Measurements from ENCODE around the gene TENM3. TPM values are rescaled to one million over a fixed set of nuclear protein-coding genes. Genes with fewer than 3 reads are reported as not detected.
A peak's percentile ranks its signal among the peaks of the same experiment; 100 is the strongest.

The TENM3 gene
- total RNA-seq, 1 donor from 2014 or later = 40.4 TPM

DNA sequence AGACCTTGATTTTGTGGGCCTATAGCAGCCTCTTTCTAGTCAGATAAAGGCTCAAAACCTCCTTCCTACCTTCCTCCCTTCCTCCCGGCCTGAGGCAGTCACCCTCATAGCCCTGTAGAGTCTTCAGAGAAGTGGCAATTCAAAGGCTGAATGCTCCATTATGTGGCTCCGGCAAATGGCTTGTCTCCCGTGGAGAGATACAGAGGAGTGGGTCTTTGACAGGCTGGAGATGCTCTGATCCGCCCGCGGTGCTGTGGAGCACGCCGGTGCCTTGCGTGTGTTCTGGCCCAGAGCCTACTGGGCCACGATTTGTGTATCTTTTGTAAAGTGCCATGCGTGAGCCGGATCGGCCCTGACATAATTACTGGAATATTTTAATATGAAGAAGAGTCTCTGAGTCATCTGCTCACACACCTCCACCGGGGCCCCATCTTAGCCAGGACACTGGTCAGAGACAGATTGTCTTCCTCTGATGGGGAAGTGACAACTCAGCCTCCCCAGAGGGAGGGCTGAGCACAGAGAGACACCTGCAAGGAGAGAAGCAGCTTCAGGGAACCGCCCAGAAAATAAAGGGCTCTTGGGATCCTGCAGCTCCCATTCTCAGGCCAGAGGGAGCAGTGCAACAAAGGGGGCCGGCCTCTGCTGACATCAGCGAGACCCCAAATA, 585.3 kb downstream of the TENM3 start:
- H3K27me3 Mint-ChIP-seq = peaks cover 25% of the 10 kb centered on the region
- H3K4me3 Mint-ChIP-seq (ENCODE audit: low read depth) = no peak overlapping the region
- TF ChIP-seq, protein P1, sequence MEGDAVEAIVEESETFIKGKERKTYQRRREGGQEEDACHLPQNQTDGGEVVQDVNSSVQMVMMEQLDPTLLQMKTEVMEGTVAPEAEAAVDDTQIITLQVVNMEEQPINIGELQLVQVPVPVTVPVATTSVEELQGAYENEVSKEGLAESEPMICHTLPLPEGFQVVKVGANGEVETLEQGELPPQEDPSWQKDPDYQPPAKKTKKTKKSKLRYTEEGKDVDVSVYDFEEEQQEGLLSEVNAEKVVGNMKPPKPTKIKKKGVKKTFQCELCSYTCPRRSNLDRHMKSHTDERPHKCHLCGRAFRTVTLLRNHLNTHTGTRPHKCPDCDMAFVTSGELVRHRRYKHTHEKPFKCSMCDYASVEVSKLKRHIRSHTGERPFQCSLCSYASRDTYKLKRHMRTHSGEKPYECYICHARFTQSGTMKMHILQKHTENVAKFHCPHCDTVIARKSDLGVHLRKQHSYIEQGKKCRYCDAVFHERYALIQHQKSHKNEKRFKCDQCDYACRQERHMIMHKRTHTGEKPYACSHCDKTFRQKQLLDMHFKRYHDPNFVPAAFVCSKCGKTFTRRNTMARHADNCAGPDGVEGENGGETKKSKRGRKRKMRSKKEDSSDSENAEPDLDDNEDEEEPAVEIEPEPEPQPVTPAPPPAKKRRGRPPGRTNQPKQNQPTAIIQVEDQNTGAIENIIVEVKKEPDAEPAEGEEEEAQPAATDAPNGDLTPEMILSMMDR (IDR thresholded peaks at IDR 0.05; ENCODE audit: unreplicated experiment) = no peak
- H3K36me3 Mint-ChIP-seq (ENCODE audit: insufficient read depth) = no peaks in the 10 kb centered on the region
- H3K27ac Mint-ChIP-seq = no peak overlapping the region
- H3K9me3 Mint-ChIP-seq (ENCODE audit: low read depth) = peaks cover 3% of the 10 kb centered on the region
- H3K4me1 Mint-ChIP-seq (ENCODE audit: low read depth) = peaks cover 5% of the 10 kb centered on the region
- no peak for DNase-seq (ENCODE audit: low spot score, unreplicated experiment)

GRCh38 chr4:182829196-182829595, 586.0 kb downstream of the TENM3 start:
- H3K27me3 Mint-ChIP-seq = peaks cover 25% of the 10 kb centered on the region
- H3K4me3 Mint-ChIP-seq (ENCODE audit: low read depth) = no peak overlapping the region
- H3K27ac Mint-ChIP-seq = peak overlapping the region; percentile 33
- DNase-seq (ENCODE audit: low spot score, unreplicated experiment) = no peak
- peaks cover 5% of the 10 kb centered on the region for H3K4me1 Mint-ChIP-seq (ENCODE audit: low read depth)
- no peaks in the 10 kb centered on the region for H3K36me3 Mint-ChIP-seq (ENCODE audit: insufficient read depth)
- peaks cover 3% of the 10 kb centered on the region for H3K9me3 Mint-ChIP-seq (ENCODE audit: low read depth)
- TF ChIP-seq, protein P1 (IDR thresholded peaks at IDR 0.05; ENCODE audit: unreplicated experiment) = no peak

- Mint-ChIP-seq H3K4me1 (ENCODE audit: low read depth) (peaks cover 5% of the 10 kb centered on the region), H3K27ac (no peak overlapping the region), H3K4me3 (ENCODE audit: low read depth) (no peak overlapping the region), H3K36me3 (ENCODE audit: insufficient read depth) (no peaks in the 10 kb centered on the region), H3K27me3 (peaks cover 41% of the 10 kb centered on the region), H3K9me3 (ENCODE audit: low read depth) (peaks cover 3% of the 10 kb centered on the region)
- TF ChIP-seq, protein P1 (IDR thresholded peaks at IDR 0.05; ENCODE audit: unreplicated experiment) = no peak
- no peak for DNase-seq (ENCODE audit: low spot score, unreplicated experiment)
Observed at GRCh38 chr4:182831376-182831775, 588.2 kb downstream of the TENM3 start.

DNA sequence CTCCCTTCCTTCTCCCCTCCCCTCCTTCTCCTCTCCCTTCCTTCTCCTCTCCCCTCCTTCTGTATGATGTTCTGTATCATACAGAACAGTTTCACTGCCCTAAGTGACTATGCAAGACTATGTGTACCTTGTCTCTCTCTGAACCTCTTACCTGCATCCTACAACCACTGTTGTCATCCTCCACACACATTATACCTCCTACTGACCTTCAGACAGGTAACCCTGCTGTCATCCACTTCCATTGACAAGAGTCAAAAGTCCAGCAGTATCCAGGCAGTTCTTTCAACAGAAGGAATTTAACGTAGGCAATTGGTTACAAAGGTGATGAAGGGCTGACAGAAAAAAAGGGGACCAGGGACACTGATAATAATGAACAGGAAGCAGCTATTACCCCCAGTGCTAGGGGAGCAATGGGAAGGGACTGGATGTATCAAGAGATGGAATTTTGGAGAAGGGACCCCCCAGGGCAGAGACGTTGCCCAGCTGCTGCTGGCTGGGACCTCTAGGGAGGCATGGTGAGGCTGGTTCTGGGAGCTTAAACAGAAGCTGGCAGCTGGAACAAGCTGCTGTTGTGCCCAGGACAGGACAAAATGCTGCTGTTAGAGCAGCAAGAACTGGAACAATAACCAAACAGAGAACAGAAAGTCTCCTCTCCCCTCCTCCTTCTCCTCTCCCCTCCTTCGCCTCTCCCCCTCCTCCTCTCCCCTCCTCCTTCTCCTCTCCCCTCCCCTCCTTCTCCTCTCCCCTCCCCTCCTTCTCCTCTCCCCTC, 589.3 kb downstream of the TENM3 start:
- DNase-seq (ENCODE audit: low spot score, unreplicated experiment) = no peak
- H3K36me3 Mint-ChIP-seq (ENCODE audit: insufficient read depth) = no peaks in the 10 kb centered on the region
- H3K4me3 Mint-ChIP-seq (ENCODE audit: low read depth) = no peak overlapping the region
- TF ChIP-seq, protein P1 (IDR thresholded peaks at IDR 0.05; ENCODE audit: unreplicated experiment) = no peak
- H3K27me3 Mint-ChIP-seq = peaks cover 49% of the 10 kb centered on the region
- H3K4me1 Mint-ChIP-seq (ENCODE audit: low read depth) = peaks cover 5% of the 10 kb centered on the region
- peaks cover 3% of the 10 kb centered on the region for H3K9me3 Mint-ChIP-seq (ENCODE audit: low read depth)
- peak overlapping the region; percentile 37 for H3K27ac Mint-ChIP-seq

GRCh38 chr4:182835006-182835740, 592.0 kb downstream of the TENM3 start:
- peaks cover 5% of the 10 kb centered on the region for H3K4me1 Mint-ChIP-seq (ENCODE audit: low read depth)
- H3K4me3 Mint-ChIP-seq (ENCODE audit: low read depth) = no peak overlapping the region
- TF ChIP-seq, protein P1 (IDR thresholded peaks at IDR 0.05; ENCODE audit: unreplicated experiment) = no peak
- H3K36me3 Mint-ChIP-seq (ENCODE audit: insufficient read depth) = no peaks in the 10 kb centered on the region
- no peak for DNase-seq (ENCODE audit: low spot score, unreplicated experiment)
- peaks cover 34% of the 10 kb centered on the region for H3K27me3 Mint-ChIP-seq
- H3K9me3 Mint-ChIP-seq (ENCODE audit: low read depth) = peaks cover 3% of the 10 kb centered on the region
- H3K27ac Mint-ChIP-seq = no peak overlapping the region

Data from progenitor cell of endocrine pancreas (in vitro differentiated cells).